Peyer's patch (tissue), 4 donors: ENCODE data around the gene PRSS56. TPM values are rescaled to one million over a fixed set of nuclear protein-coding genes. Genes with fewer than 3 reads are reported as not detected.
"Not testable (repeated sequence)": the region's sequence is repeated elsewhere in the genome, so short reads cannot be mapped to it uniquely, and the experiment has no call there.

Source experiments
- DNase-seq, 3 donors: peaks; one replicate each; pipeline ENCODE4 v3.0.0-alpha.2; 2017 to 2019
- H3K27ac ChIP-seq, 4 donors: fragments of 200-600 bp; sonication (generic); one replicate each; pipeline ENCODE4 v1.5.1; 2016 to 2019
- H3K27me3 ChIP-seq, 2 donors: fragments of 200-600 bp; sonication (generic); one replicate each; pipeline ENCODE4 v1.5.1; 2019
- H3K36me3 ChIP-seq, 3 donors: fragments of 200-600 bp; sonication (generic); one replicate each; pipeline ENCODE4 v1.5.1; 2016 to 2019
- H3K4me1 ChIP-seq, 4 donors: fragments of 200-600 bp; sonication (generic); one replicate each; pipeline ENCODE4 v1.5.1; 2016 to 2019
- H3K4me3 ChIP-seq, 4 donors: fragments of 200-600 bp; sonication (generic); 1 replicate in 3 of 4; 2 replicates in 1 of 4; pipeline ENCODE4 v1.5.1; 2016 to 2019; ENCODE audit warnings: mild to moderate bottlenecking in 1 of 4
- H3K9me3 ChIP-seq, 4 donors: fragments of 200-600 bp; sonication (generic); one replicate each; pipeline ENCODE4 v1.5.1; 2016 to 2019; ENCODE audit warnings: mild to moderate bottlenecking in 1 of 4
- CTCF ChIP-seq, 6 experiments: fragments of 450-650 bp in 4 of 6; fragments of 200-600 bp in 2 of 6; sonication (generic) in 1 of 6; IDR thresholded peaks; one replicate each; pipeline ENCODE4 v1.5.1; 2017 to 2019; ENCODE audit warnings: antibody characterized with exemption in 6 of 6, mild to moderate bottlenecking in 3 of 6, moderate library complexity in 1 of 6
- POLR2A ChIP-seq, 2 donors: fragments of 450-650 bp; IDR thresholded peaks; one replicate each; pipeline ENCODE4 v1.5.1; 2017; ENCODE audit warnings: antibody characterized with exemption in 2 of 2, mild to moderate bottlenecking in 2 of 2, moderate library complexity in 2 of 2
- total RNA-seq, 4 donors: library from RNA; depleted of rRNA; stranded (reverse); fragments of >200 nt; gene quantifications; one replicate each; pipeline ENCODE4 v1.1.0, GENCODE V29; 2016

The PRSS56 gene
- total RNA-seq, 4 donors from 2014 or later: not detected

- no peak overlapping the region for H3K4me3 ChIP-seq
- H3K36me3 ChIP-seq: peaks cover 0 to 88% (median 4%) of the 10 kb centered on the region in 3 donors
- no peak for DNase-seq
- no peaks in the 10 kb centered on the region for H3K27me3 ChIP-seq
- TF ChIP-seq CTCF (IDR thresholded peaks at IDR 0.05) (no peak), POLR2A (IDR thresholded peaks at IDR 0.05) (no peak)
- no peaks in the 10 kb centered on the region for H3K4me1 ChIP-seq
- H3K27ac ChIP-seq: no peak overlapping the region
- H3K9me3 ChIP-seq: no peaks in the 10 kb centered on the region
Observed at GRCh38 chr2:232567721-232568120, 47.5 kb downstream of the PRSS56 start.

GRCh38 chr2:232568161-232568560, 48.0 kb downstream of the PRSS56 start:
- no peaks in the 10 kb centered on the region for H3K4me1 ChIP-seq
- no peak overlapping the region for H3K27ac ChIP-seq
- H3K36me3 ChIP-seq: peaks cover 0 to 84% (median 4%) of the 10 kb centered on the region in 3 donors
- TF ChIP-seq POLR2A (IDR thresholded peaks at IDR 0.05) (no peak), CTCF (IDR thresholded peaks at IDR 0.05) (no peak)
- DNase-seq: no peak
- H3K9me3 ChIP-seq: no peaks in the 10 kb centered on the region
- no peak overlapping the region for H3K4me3 ChIP-seq
- H3K27me3 ChIP-seq: no peaks in the 10 kb centered on the region

- no peak for TF ChIP-seq CTCF (IDR thresholded peaks at IDR 0.05)
- TF ChIP-seq POLR2A (IDR thresholded peaks at IDR 0.05): no peak
- Histone ChIP-seq H3K4me3 (no peak overlapping the region), H3K36me3 (peaks cover 0 to 76% (median 2%) of the 10 kb centered on the region in 3 donors), H3K9me3 (no peaks in the 10 kb centered on the region), H3K4me1 (no peaks in the 10 kb centered on the region), H3K27me3 (no peaks in the 10 kb centered on the region), H3K27ac (no peak overlapping the region)
- no peak for DNase-seq
Observed at GRCh38 chr2:232569541-232569940, 49.4 kb downstream of the PRSS56 start.

GRCh38 chr2:232570481-232570880, 50.3 kb downstream of the PRSS56 start:
- not testable (repeated sequence) for H3K27ac ChIP-seq, H3K9me3 ChIP-seq, H3K4me3 ChIP-seq, H3K4me1 ChIP-seq, DNase-seq, H3K27me3 ChIP-seq
- H3K36me3 ChIP-seq: peaks cover 0 to 73% (median 0%) of the 10 kb centered on the region in 3 donors

- Histone ChIP-seq H3K36me3 (peaks cover 0 to 68% (median 0%) of the 10 kb centered on the region in 3 donors), H3K27me3 (no peaks in the 10 kb centered on the region), H3K9me3 (no peaks in the 10 kb centered on the region), H3K4me1 (no peaks in the 10 kb centered on the region), H3K27ac (no peak overlapping the region), H3K4me3 (no peak overlapping the region)
- no peak for TF ChIP-seq POLR2A (IDR thresholded peaks at IDR 0.05)
- no peak for TF ChIP-seq CTCF (IDR thresholded peaks at IDR 0.05)
- DNase-seq: no peak
Observed at GRCh38 chr2:232571026-232571474, 50.9 kb downstream of the PRSS56 start.

GRCh38 chr2:232573042-232573441, 52.9 kb downstream of the PRSS56 start:
- TF ChIP-seq POLR2A (IDR thresholded peaks at IDR 0.05) (no peak), CTCF (IDR thresholded peaks at IDR 0.05) (no peak)
- H3K9me3 ChIP-seq: no peaks in the 10 kb centered on the region
- H3K36me3 ChIP-seq: peaks cover 0 to 48% (median 0%) of the 10 kb centered on the region in 3 donors
- no peaks in the 10 kb centered on the region for H3K4me1 ChIP-seq
- DNase-seq: no peak
- H3K27me3 ChIP-seq: no peaks in the 10 kb centered on the region
- H3K4me3 ChIP-seq: no peak overlapping the region
- H3K27ac ChIP-seq: peak overlapping the region in 1 of 4 donors; percentile 7
